Natural killer cell (primary cell): ENCODE results near the gene ETFB. TPM values are rescaled to one million over a fixed set of nuclear protein-coding genes. Genes with fewer than 3 reads are reported as not detected.

Source experiments
- ATAC-seq, 3 donors: fragments of 150-1000 bp in 2 of 3; fragments of 200-7000 bp in 1 of 3; cut with Tn5 transposase; 1 replicate in 1 of 3; 2 replicates in 2 of 3; pipeline ENCODE4 v1.10.0; 2021; ENCODE audit warnings: mild to moderate bottlenecking in 2 of 3, moderate library complexity in 2 of 3
- DNase-seq, 2 donors: peaks; one replicate each; pipeline versions ENCODE4 v3.0.0 to v3.0.0-alpha.2; 2013 to 2021; ENCODE audit warnings: mixed read lengths in 1 of 2
- H3K27ac ChIP-seq: one replicate; pipeline ENCODE4 v1.5.1; 2013; ENCODE audit warnings: mild to moderate bottlenecking, low read length
- H3K27me3 ChIP-seq: one replicate; pipeline ENCODE4 v1.6.1; 2013; ENCODE audit warnings: low read length; ENCODE audit not compliant: control insufficient read depth, insufficient read depth
- H3K36me3 ChIP-seq: one replicate; pipeline ENCODE4 v1.6.1; 2013; ENCODE audit warnings: low read length; ENCODE audit not compliant: control insufficient read depth, insufficient read depth
- H3K4me1 ChIP-seq: one replicate; pipeline ENCODE4 v1.6.1; 2013; ENCODE audit warnings: low read length; ENCODE audit not compliant: control insufficient read depth, insufficient read depth
- H3K4me3 ChIP-seq: one replicate; pipeline ENCODE4 v1.5.1; 2013; ENCODE audit warnings: low read length
- H3K9me3 ChIP-seq: one replicate; pipeline ENCODE4 v1.6.1; 2013; ENCODE audit warnings: low read length; ENCODE audit not compliant: control insufficient read depth, insufficient read depth
- H3K27ac Mint-ChIP-seq, 2 donors: one replicate each; pipeline ENCODE4 v1.8.0; 2022; ENCODE audit warnings: mild to moderate bottlenecking in 2 of 2, mixed read lengths in 2 of 2, moderate library complexity in 1 of 2
- H3K27me3 Mint-ChIP-seq, 2 donors: one replicate each; pipeline ENCODE4 v1.8.0; 2022; ENCODE audit warnings: low read depth in 2 of 2, mixed read lengths in 2 of 2
- H3K36me3 Mint-ChIP-seq: one replicate; pipeline ENCODE4 v1.8.0; 2022; ENCODE audit warnings: mixed read lengths
- H3K4me1 Mint-ChIP-seq, 2 donors: one replicate each; pipeline ENCODE4 v1.8.0; 2022; ENCODE audit warnings: mixed read lengths in 2 of 2
- H3K4me3 Mint-ChIP-seq: one replicate; pipeline ENCODE4 v1.8.0; 2022; ENCODE audit warnings: mild to moderate bottlenecking, moderate library complexity, mixed read lengths
- H3K9me3 Mint-ChIP-seq, 2 donors: one replicate each; pipeline ENCODE4 v1.8.0; 2022; ENCODE audit warnings: mixed read lengths in 2 of 2
- CTCF ChIP-seq: fragments of 200-600 bp; IDR thresholded peaks from one replicate; pipeline ENCODE4 v1.8.0; 2022; ENCODE audit warnings: antibody characterized with exemption
- WGBS: methylation state at CpG from one replicate; pipeline ENCODE4 v1.1.7; 2013; ENCODE audit warnings: missing lambda C conversion rate; ENCODE audit not compliant: insufficient coverage; 5-methylcytosine and 5-hydroxymethylcytosine counted together
- intact Hi-C: fragments of 100-400 bp; cut with micrococcal nuclease; formaldehyde crosslinking; loops from one replicate; pipeline ENCODE4 v1.14.2; 2022
- total RNA-seq, 4 donors: library from RNA; stranded (reverse); fragments of 120-200 nt in 1 of 4; gene quantifications; one replicate each; pipeline versions ENCODE4 v1.2.3 to v1.2.4, GENCODE V29; 2013 to 2022

The ETFB gene
- total RNA-seq, 3 donors from 2014 or later (not counting 1 experiment from before 2014, with no cell fraction given) = 44.9 to 60.1 (median 55.0) TPM

- ATAC-seq = no peak
- no peaks in the 10 kb centered on the region for H3K27me3 ChIP-seq
- peaks cover 10 to 22% of the 10 kb centered on the region in 2 donors for H3K27me3 Mint-ChIP-seq
- 71% methylated on average over 9 of the region's 9 CpGs for WGBS
- no peaks in the 10 kb centered on the region for H3K36me3 ChIP-seq
- H3K4me3 ChIP-seq = no peak overlapping the region
- no peak overlapping the region for H3K27ac ChIP-seq
- H3K9me3 Mint-ChIP-seq = no peaks in the 10 kb centered on the region
- no peak for DNase-seq
- no peaks in the 10 kb centered on the region for H3K9me3 ChIP-seq
- no peak for TF ChIP-seq CTCF
- H3K36me3 Mint-ChIP-seq = no peaks in the 10 kb centered on the region
- H3K4me3 Mint-ChIP-seq = no peak overlapping the region
- intact Hi-C loops = no loop called here
- H3K4me1 ChIP-seq = no peaks in the 10 kb centered on the region
- no peaks in the 10 kb centered on the region for H3K4me1 Mint-ChIP-seq
- no peak overlapping the region for H3K27ac Mint-ChIP-seq
Measured at GRCh38 chr19:51296336-51297093, 69.7 kb downstream of the ETFB start.

DNA sequence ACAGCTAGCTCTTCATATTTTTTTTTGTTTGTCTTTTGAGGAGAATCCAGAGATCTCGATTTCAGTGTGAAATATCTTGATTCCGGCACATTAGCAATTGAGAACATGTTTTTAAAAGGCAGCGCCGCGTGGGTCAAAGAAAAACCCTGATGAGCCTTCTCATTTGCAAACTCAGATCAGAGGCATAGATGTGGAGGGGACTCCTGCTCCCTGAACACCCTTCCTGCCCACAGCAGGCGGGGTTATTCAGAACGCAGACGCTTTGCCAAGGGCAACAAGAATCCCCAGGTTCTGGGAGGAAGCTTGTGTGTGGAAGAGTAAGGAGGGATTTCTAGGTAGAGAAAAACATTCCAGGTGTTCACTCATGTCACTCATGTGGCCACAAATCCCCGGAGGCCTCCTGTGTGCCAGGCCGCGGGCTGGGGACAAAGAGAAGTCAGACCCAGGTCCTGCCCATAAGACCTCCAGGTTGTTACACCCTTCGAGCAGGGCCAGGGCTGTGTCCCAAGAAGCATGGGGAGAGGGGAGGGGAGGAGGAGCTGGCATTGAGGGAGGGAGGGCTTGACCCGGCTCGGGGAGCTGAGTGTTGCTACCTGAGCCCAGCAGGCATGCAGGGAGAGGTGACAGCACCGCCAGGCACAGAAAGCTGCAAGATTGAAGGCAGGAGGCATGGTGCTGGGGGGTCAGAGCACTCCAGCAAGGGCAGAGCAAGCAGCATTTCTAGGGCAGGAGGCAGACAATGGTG is 70.6 kb downstream of the ETFB start:
- 84% methylated on average over 15 of the region's 15 CpGs for WGBS
- no peak overlapping the region for H3K27ac ChIP-seq
- peaks cover 9 to 18% of the 10 kb centered on the region in 2 donors for H3K27me3 Mint-ChIP-seq
- H3K4me3 Mint-ChIP-seq = no peak overlapping the region
- ATAC-seq (no peak), DNase-seq (no peak)
- no peaks in the 10 kb centered on the region for H3K4me1 ChIP-seq
- no peaks in the 10 kb centered on the region for H3K36me3 ChIP-seq
- no peaks in the 10 kb centered on the region for H3K4me1 Mint-ChIP-seq
- no peak for TF ChIP-seq CTCF
- intact Hi-C loops = no loop called here
- no peaks in the 10 kb centered on the region for H3K9me3 ChIP-seq
- no peaks in the 10 kb centered on the region for H3K36me3 Mint-ChIP-seq
- no peaks in the 10 kb centered on the region for H3K27me3 ChIP-seq
- H3K4me3 ChIP-seq = no peak overlapping the region
- no peak overlapping the region for H3K27ac Mint-ChIP-seq
- no peaks in the 10 kb centered on the region for H3K9me3 Mint-ChIP-seq

Other genes starting within 250 kb of the ETFB start
- gene SIGLEC9, start 241.5 kb downstream of the ETFB start, total RNA-seq = 10 to 100 TPM; 13.0 to 15.3 (median 13.8) TPM
- 10 to 100 TPM; 48.6 to 56.0 (median 49.5) TPM for gene SIGLEC7, start 224.1 kb downstream of the ETFB start, total RNA-seq
- 1 to 10 TPM; 2.3 to 6.5 (median 6.0) TPM for gene CD33, start 141.3 kb downstream of the ETFB start, total RNA-seq
- gene SIGLECL1, start 115.3 kb downstream of the ETFB start, total RNA-seq = not detected
- gene IGLON5, start 54.7 kb downstream of the ETFB start, total RNA-seq = not detected
- gene VSIG10L, start 24.2 kb downstream of the ETFB start, total RNA-seq = under 1 TPM in 2 of 3 donors, not detected in 1; 0.52 to 0.68 TPM
- 10 to 100 TPM; 72.8 to 83.2 (median 75.3) TPM for gene CLDND2, start 2.6 kb upstream of the ETFB start, total RNA-seq
- gene NKG7, start 6.3 kb upstream of the ETFB start, total RNA-seq = 1,000 to 10,000 TPM; 2,907 to 3,894 (median 3,151) TPM
- 10 to 100 TPM in 1 of 3 donors, 1 to 10 TPM in 2; 5.9 to 10.3 (median 8.5) TPM for gene LIM2, start 21.6 kb upstream of the ETFB start, total RNA-seq
- 1 to 10 TPM; 1.4 to 3.6 (median 1.7) TPM for gene C19orf84, start 24.2 kb upstream of the ETFB start, total RNA-seq
- gene SIGLEC10, start 51.3 kb upstream of the ETFB start, total RNA-seq = 10 to 100 TPM in 1 of 3 donors, 1 to 10 TPM in 2; 1.7 to 28.9 (median 6.6) TPM
- not detected for gene SIGLEC8, start 92.1 kb upstream of the ETFB start, total RNA-seq
- gene CEACAM18, start 112.2 kb upstream of the ETFB start, total RNA-seq = not detected
- gene SIGLEC12, start 135.4 kb upstream of the ETFB start, total RNA-seq = under 1 TPM in 2 of 3 donors, not detected in 1; 0.50 to 0.57 TPM
- 1 to 10 TPM in 1 of 3 donors, under 1 TPM in 2; 0.25 to 2.4 (median 0.59) TPM for gene SIGLEC6, start 165.3 kb upstream of the ETFB start, total RNA-seq
- gene ZNF175, start 204.9 kb upstream of the ETFB start, total RNA-seq = 1 to 10 TPM; 3.4 to 4.8 (median 4.0) TPM